Prostate gland (tissue), 2 donors: Measurements from ENCODE around the gene ACAP2.

ENCODE experiments used
- POLR2A ChIP-seq: fragments of 450-650 bp; IDR thresholded peaks from one replicate; pipeline ENCODE4 v1.6.1; 2016; ENCODE audit warnings: antibody characterized with exemption, mild to moderate bottlenecking
- POLR2AphosphoS5 ChIP-seq: sonication (generic); formaldehyde crosslinking; IDR thresholded peaks from one replicate; pipeline ENCODE4 v1.6.1; 2017; ENCODE audit warnings: antibody characterized with exemption
- TF ChIP-seq, protein P1 (sequence below), 4 experiments: fragments of 200-600 bp in 2 of 4; fragments of 450-650 bp in 2 of 4; sonication (generic) in 2 of 4; IDR thresholded peaks; 1 replicate in 3 of 4; 2 replicates in 1 of 4; pipeline ENCODE4 v1.5.1; 2016 to 2019; ENCODE audit warnings: antibody characterized with exemption in 4 of 4, mild to moderate bottlenecking in 2 of 4, moderate library complexity in 2 of 4

DNA sequence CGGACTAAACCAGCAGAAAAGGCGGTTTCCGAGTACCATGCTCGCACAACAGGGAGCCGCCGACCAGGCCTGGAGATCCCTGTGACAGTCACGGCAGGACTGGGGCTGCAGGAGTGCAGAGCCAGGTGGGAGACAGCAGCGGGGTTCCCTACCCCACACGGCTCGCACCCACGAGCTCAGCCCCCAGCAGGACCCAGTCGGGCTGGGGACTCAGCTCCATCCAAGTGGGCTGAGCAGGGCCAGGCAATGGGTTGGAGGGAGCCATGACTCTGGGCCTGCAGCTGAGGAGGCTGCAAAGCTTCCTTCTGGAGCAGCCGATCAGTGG lies 187.7 kb downstream of the ACAP2 start:
- TF ChIP-seq, protein P1, sequence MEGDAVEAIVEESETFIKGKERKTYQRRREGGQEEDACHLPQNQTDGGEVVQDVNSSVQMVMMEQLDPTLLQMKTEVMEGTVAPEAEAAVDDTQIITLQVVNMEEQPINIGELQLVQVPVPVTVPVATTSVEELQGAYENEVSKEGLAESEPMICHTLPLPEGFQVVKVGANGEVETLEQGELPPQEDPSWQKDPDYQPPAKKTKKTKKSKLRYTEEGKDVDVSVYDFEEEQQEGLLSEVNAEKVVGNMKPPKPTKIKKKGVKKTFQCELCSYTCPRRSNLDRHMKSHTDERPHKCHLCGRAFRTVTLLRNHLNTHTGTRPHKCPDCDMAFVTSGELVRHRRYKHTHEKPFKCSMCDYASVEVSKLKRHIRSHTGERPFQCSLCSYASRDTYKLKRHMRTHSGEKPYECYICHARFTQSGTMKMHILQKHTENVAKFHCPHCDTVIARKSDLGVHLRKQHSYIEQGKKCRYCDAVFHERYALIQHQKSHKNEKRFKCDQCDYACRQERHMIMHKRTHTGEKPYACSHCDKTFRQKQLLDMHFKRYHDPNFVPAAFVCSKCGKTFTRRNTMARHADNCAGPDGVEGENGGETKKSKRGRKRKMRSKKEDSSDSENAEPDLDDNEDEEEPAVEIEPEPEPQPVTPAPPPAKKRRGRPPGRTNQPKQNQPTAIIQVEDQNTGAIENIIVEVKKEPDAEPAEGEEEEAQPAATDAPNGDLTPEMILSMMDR (IDR thresholded peaks at IDR 0.05), result no peak
- TF ChIP-seq POLR2A, result no peak
- TF ChIP-seq POLR2AphosphoS5, result no peak
